NCI-H2227 (cell line): ENCODE results near the gene CRELD1.
"Not testable (repeated sequence)": the region's sequence is repeated elsewhere in the genome, so short reads cannot be mapped to it uniquely, and the experiment has no call there.

Source experiments
- DNase-seq: peaks from one replicate; lab custom pipeline; 2025; ENCODE audit not compliant: unreplicated experiment; lab: John Stamatoyannopoulos, UW

Gene CRELD1, protein sequence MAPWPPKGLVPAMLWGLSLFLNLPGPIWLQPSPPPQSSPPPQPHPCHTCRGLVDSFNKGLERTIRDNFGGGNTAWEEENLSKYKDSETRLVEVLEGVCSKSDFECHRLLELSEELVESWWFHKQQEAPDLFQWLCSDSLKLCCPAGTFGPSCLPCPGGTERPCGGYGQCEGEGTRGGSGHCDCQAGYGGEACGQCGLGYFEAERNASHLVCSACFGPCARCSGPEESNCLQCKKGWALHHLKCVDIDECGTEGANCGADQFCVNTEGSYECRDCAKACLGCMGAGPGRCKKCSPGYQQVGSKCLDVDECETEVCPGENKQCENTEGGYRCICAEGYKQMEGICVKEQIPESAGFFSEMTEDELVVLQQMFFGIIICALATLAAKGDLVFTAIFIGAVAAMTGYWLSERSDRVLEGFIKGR

DNA sequence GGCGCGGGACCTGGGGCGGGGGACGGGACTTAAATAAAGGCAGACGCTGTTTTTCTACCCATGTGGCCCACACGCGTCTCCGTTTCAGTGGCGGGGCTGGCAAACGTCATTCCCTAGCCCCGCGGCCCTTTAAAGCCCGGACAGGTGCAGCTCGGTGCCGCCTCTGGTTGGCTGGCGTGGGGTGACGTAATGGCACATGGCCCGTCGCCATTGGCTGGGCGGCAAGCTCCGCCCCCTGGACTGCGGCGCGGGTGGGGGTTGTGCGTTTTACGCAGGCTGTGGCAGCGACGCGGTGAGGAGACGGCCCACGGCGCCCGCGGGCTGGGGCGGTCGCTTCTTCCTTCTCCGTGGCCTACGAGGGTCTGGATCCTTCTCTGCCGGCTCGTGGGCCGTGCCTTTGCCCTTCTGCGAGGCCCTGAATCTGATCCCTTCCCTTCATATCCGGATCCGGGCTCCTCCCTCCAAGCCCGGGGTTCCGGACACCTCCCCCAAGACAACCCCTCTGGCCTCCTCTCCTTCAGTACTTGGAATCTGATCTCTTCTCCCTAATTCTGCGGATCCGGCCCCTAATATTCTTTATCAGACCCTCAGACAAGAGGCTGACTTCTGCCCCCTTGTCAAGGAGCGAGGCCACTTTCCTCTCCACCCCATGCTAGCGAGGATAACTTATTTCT lies at the start of gene CRELD1:
Gene CRELD1, plus strand, starts transcription at position 274 of the 674 bp plus-strand sequence. CDS start 605 bp downstream, outside the sequence.
- DNase-seq = peak; percentile 94

DNA sequence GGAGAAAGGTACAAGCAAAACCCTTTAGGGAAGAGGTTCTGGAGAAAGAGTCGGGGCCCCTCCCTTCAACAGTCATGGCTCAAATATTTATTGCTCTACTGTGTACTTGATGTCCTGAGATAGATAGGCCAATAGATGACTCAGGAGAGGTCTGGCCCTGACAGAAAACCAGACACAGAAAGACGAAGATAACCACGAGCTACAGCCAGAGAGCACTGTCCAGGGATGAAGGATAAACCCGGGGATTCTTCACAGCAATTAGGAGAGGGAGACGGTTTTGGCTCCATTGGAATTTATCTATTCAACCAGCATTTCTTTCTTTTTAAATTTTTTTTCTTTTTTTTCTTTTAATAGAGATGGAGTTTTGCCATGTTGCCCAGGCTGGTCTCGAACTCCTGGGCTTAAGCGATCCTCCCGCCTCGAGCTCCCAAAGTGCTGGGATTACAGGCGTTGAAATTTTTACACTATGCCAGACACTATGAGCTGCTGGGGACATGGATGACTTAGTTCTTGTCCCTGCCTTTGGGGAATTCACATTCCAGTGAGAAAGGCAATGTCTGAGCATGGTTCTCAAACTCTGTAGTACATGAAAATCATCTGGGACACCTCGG lies 49.0 kb upstream of the CRELD1 start:
- no peak for DNase-seq

DNA sequence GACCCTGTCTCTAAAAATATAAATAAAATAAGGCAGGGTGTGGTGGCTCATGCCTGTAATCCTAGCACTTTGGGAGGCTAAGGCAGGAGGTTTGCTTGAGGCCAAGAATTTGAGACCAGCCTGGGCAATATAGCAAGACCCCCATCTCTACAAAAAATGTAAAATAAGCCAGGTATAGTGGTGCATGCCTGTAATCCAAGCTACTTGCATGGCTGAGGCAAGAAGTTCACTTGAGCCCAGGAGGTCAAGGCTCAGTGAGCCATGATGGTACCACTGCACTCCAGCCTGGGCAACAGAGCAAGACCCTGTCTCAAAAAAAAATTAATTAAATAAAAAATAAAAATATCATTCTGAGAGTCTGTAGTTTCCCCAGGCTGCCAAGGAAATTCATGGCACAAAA lies 47.3 kb upstream of the CRELD1 start:
- DNase-seq = no peak

DNA sequence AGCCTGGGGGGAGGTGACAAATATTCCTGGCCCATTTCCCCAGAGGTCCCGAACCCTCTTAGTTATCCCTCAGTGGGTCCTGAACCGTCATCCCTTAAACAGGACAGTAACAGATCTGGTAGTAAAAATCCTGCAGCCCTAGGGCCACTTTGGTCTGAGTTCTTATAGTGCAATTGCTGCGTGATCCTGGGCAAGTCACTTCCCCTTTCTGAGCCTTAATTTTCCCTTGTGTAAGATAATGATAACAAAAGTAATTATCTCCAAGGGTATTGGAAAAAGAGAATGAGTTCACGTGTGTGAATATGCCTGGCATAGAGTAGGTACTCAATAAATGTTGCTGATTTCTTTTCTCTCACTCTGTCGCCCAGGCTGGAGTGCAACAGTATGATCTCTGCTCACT lies 46.2 kb upstream of the CRELD1 start:
- no peak for DNase-seq

DNA sequence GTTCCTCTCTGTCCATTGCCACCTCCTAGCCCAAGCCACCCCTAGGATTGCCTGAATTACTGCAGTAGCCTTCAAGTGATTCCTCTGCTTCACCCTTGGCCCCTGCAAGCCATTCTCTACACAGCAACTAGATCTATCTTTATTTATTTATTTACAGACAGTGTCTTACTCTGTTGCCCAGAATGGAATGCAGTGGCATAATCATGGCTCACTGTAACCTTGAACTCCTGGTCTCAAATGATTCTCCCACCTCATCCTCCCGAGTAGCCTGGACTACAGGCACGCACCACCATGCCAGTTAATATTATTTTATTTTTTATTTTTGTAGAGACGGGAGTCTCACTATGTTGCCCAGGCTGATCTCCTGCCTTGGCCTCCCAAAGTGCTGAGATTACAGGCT lies 45.1 kb upstream of the CRELD1 start:
- DNase-seq = no peak

DNA sequence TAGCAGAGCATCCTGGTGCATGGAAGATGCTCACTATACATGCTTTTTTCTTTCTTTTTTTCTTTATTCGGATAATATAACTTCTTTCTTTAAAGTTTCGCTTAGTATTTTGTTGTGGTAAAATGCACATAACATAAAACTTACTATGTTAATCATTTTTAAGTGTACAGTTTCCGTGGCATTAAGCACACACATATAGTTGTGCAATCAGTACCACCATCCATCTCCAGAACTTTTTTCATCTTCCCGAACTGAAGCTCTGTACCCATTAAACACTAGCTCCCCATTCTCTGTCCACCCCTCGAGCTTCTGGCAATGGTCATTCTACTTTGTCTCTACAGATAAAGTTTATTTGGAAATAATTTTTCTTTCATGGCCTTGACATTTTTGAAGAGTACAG lies 44.2 kb upstream of the CRELD1 start:
- DNase-seq = no peak

DNA sequence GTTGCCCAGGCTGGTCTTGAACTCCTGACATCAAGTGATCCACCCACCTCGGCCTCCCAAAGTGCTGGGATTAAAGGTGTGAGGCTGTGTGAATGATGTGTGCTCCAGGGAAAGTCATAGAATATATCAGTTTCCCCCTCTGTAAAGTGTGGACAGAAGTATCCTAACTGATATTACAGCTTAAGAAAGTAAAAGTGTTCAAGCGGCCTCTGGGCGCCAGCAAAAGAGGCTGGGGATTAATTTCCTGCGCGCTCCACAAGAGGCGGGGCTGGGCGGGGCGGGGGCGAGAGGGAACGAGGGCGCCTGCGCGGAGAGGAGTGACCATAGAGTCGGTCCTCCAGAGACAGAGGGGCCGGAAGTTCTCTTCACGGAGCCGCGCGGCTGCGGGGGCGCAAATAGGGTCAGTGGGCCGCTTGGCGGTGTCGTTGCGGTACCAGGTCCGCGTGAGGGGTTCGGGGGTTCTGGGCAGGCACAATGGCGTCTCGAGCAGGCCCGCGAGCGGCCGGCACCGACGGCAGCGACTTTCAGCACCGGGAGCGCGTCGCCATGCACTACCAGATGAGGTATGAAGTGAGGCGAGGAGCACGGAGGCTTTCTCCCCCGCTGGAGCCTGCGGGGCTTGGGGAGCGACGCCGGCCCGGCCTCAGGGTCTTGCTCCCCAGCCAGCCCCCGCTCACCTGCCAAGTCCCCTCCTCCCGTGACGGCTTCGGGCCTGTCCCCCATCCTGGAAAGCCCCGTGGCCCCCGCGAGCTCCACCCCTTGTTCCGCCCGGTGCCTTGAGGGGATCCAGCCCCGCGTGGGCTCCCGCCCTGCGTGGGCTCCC lies 43.2 kb upstream of the CRELD1 start, which contains the start of gene JAGN1:
Gene JAGN1, plus strand, starts transcription at position 362 of the 823 bp plus-strand sequence. Its CDS starts 113 bp downstream, at position 475.
- DNase-seq = peak; percentile 85

DNA sequence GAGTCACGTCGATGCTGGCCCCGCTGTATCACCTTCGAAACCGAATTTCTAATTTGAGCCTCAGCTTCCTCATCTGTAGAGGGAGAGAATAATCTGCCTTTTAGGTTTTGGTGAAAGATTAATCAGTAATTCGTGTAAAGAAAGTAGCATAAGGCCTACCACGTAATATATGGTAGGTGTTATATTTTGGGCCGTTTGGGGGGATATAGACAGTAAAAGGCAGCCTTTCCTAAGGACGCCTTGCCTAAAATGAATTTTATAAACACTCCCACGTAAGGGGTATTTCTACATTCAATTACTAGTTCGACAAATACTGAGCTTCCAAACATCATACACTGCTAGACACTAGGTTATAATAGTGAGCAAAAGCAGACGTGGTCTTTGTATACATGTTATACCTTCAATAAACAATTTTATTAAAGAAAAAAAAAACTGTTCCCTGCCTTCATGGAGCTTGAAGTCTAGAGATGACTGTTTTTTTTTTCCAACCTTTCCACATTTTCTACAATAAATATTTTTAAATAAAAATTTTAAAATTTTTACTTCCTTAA lies 42.5 kb upstream of the CRELD1 start:
- DNase-seq = no peak

DNA sequence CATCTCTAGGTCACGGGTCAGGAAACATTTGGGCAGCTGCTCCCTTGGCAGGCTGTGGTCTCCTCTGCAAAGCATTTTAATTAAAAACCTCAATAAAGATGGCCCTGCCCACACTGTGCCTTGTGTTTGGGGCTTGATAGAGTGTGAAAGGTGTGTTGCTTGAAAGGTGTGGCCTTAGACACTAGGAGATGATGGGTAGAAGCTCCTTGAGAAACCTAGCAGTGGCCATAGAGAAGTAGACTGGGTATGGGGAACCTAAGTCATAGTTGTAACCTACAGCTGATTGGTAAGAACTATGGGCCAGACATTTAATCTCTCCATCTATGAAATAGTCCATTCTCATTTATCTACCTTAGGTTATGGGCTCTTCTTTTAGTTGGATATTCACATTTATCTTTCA lies 39.9 kb upstream of the CRELD1 start:
- no peak for DNase-seq

DNA sequence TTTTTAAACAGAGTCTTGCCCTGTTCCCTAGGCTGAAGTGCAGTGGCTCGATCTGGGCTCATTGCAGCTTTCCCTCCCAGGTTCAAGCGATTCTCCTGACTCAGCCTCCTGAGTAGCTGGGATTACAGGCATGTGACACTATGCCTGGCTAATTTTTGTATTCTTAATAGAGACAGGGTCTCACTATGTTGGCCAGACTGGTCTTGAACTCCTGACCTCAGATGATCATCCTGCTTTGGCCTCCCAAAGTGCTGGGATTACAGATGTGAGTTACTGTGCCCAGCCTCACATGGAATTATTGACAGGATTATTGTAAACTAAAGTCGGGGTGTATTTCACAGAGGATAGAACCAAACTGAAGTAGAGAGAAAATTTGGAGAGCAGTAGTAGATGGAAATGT lies 37.9 kb upstream of the CRELD1 start:
- DNase-seq = not testable (repeated sequence)

DNA sequence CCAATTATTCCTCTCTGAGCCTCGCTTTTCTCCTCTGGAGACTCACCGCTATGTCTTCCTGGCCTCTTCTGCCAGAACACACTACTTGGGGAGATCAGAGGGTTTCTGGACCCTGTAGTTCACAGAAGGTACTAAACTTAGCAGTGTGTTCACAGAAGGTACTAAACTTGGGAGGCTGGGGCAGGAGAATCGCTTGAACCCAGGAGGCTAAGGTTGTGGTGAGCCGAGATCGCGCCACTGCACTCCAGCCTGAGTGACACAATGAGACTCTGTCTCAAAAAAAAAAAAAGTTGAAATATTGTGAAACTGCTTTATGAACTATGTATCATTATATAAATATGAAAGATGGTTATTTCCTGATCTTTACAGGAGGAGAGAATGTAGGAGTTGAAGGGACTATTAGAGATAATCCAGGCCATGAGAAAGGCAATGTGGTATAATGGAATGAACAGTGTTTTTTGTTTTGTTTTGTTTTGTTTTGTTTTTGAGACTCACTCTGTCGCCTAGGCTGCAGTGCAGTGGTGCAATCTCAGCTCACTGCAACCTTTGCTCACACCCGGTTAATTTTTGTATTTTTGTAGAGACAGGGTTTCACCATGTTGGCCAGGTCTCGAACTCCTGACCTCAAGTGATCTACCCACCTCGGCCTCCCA lies 36.8 kb upstream of the CRELD1 start:
- not testable (repeated sequence) for DNase-seq

DNA sequence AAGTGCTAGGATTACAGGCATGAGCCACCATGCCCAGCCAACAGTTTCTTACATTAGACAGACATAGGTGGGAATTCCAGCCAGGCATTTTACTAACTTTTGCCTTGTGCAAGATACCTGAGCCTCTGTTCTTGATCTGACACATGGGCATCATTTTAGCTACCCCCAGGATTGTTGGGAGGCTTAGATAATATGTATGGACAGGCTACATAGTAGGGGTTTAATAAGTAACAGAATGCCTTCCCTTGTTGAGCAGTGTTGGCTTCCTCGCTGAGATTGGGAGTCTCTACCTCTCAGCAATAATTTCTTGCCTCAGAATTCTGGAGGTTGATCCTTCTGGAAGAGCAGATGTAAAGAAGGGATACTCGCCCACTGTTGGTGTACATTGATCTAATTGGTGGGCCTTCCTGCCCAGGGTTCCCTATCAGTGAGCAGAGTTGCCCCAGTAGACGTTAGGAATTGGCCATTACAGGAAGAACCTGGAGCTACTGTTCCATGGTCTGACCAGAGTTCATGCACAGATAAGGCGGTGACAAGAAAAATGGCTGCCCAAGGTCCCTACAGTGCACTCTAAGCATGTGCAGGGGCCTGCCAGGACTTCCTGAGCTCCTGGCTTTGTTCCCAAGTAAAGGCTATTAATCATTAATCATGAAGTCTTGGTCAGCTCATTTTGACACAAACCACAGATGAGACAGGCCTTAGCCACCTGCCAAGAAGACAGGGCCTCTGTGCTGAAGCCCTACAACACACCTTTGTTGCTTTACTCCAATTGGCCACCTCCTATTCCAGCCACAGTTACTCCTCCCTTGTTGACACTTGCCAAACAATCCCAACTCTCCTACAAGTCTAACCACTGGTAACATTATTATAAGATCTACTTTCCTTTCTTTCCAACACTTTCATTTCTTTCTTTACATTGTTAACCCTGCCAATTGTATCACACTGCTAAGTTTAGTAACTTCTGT lies 35.9 kb upstream of the CRELD1 start:
- no peak for DNase-seq

DNA sequence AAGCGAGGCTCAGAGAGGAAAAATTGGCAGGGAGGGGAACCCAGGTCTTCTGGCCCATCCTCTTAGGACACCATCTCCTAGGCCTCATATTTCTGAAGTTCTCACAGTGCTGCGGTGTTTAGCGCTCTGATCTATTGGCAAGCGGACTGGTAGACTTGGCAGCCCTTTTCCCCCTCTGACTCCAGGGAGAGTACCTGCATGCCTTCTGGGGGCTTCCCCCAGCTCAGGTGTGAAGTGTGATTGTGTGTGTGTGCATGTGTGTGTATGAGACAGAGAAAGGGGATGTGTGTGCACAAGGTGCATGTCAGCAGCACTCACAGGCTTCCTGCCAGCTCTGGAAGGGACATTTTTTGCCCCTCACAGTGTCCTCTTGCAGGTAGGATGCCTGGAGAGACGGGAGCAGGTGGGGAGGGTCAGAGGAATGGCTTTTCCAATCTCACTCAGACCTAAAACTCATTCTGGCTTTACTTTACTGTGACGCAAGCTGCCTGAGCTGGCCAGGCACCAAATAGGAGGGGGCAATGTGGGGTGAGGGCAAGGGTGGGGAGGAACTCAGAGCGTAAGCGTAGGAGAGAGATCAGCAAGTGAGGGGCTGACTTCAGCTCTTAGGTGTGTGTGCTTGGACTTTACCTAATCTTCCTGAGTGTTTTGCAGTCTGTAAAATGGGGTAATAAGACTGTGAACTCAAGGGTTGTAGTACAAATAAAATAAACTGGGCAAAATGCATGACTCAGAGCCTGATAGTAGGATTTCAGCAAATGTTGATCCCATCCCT lies 35.0 kb upstream of the CRELD1 start:
- no peak for DNase-seq

DNA sequence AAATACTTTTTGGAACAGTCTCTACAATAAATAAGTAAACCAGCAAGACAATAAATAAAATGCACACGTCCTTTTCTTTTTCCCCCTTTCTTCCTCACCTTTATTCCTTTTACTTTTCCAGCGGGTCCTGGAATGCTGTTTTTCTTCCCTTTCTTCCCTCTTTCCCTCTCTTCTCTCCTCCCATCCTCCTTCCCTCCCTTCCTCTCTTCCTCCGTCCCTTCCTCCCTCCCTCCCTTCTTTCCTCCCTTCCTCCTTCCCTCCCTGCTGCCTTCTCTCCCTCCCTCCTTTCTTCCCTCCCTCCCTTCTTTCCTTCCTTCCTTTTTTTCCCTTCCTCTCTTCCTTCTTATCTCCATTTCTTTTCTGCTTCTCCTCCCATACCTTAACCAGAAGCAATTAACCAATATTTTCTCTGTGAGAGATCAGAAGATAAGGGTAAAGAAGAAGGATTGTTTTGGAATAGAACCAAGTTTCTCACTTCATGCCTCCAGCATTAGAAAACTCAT lies 34.3 kb upstream of the CRELD1 start:
- no peak for DNase-seq

DNA sequence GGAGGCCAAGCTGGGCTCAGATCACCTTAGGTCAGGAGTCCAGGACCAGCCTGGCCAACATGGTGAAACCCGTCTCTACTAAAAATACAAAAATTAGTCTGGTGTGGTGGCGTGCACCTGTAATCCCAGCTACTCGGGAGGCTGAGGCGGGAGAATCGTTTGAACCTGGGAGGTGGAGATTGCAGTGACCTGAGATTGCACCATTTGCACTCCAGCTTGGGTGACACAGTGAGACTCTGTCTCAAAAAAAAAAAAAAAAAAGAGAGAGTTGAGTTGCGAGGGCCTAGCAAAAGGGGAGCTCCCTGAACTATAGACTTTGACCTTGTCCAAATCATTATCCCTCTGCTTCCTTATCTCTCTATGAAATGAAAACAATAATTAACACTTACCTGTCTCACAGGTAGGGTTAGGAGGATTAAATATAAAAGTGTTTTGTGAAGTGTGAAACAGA lies 32.6 kb upstream of the CRELD1 start:
- not testable (repeated sequence) for DNase-seq

DNA sequence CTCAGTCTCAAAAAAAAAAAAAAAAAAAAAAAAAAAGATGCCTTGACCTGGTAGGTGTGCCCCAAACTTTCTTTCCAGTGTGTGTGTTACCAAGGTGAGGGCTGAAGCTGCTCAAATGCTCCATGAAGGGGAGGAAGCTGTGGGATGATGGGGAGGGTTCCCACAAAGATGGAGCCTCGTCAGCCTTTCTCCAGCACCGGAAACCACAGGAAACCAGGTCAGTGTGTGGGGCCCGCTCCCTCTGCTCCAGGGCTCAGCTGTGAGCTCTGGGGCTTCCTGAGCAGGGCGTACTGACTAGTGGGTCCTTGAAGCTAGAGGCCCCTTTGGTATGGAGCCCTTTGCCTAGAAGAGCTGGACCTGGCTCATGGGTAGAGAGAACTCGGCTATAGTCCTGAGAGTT lies 31.7 kb upstream of the CRELD1 start:
- DNase-seq = no peak

DNA sequence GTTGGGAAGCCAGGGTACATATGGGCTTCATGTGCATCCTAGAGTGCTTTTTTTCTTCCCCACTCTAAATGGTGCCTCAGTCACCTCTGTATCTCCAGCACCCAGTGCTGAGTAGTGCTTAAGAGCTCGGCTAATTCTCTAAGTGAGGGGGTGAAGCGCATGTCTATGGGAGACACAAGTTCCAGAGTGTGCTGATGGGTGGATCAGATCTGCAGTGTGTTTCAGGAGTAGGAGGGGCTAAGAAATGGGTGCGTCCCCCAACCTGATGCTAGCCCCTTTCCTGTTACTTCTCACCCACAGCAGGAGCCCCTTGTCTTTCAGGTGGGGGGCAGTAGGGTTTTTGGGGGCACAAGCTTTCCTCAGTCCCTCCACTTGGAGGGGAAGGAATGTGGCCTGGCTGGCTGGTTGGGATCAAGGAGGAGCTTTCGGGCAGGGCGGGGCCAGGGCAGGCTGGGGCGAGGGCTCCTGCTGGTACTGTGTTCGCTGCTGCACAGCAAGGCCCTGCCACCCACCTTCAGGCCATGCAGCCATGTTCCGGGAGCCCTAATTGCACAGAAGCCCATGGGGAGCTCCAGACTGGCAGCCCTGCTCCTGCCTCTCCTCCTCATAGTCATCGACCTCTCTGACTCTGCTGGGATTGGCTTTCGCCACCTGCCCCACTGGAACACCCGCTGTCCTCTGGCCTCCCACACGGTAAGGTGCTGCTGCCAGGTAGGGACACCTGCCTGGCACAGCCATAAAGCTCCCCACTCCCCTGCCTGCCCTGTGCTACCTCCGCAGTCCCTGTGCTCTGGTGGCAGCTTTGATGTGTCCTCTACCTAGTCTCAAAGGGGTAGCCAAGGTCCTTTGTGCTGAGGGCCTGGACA lies 31.0 kb upstream of the CRELD1 start, which contains the start of gene IL17RE:
Gene IL17RE, plus strand, starts transcription at position 477 of the 866 bp plus-strand sequence. Its CDS starts 85 bp downstream, at position 562.
- no peak for DNase-seq
